Measurements from ENCODE around the gene PICK1.

- TF ChIP-seq POLR2AphosphoS5 (IDR thresholded peaks at IDR 0.05; ENCODE audit: low read depth, low read length) (no peak), POLR2A (IDR thresholded peaks at IDR 0.05; ENCODE audit: low read depth, low read length) (no peak), TAF1 (IDR thresholded peaks at IDR 0.05; ENCODE audit: low read depth, low read length) (no peak), POU2F2 (IDR thresholded peaks at IDR 0.05; ENCODE audit: low read depth, low read length) (no peak), SPI1 (IDR thresholded peaks at IDR 0.05; ENCODE audit: low read depth, low read length) (no peak)
Observed at GRCh38 chr22:38033522-38034277, 23.5 kb upstream of the PICK1 start.
